IMR-90 (cell line): Measurements from ENCODE around the gene FRY. TPM values are rescaled to one million over a fixed set of nuclear protein-coding genes. Genes with fewer than 3 reads are reported as not detected.

Source experiments
- ATAC-seq: fragments of 200-7000 bp; cut with Tn5 transposase; 2 replicates; pipeline ENCODE4 v1.9.1; 2020; ENCODE audit warnings: low read depth, mild to moderate bottlenecking, moderate library complexity
- BruUV-seq: library from RNA; stranded (reverse); fragments of 400-500 nt; replicated peaks from 2 replicates; lab custom pipeline; 2021; lab: Mats Ljungman, UMichigan
- CTCF ChIA-PET: fragments of 300-600 bp; formaldehyde crosslinking; extraction: SDS; loops from one replicate; lab custom pipeline; 2021; ENCODE audit warnings: antibody characterized with exemption; lab: Yijun Ruan, JAX
- POLR2A ChIA-PET: fragments of 300-600 bp; sonication (Branson Sonifier 250); formaldehyde crosslinking; loops from one replicate; lab custom pipeline; 2022; ENCODE audit warnings: antibody characterized with exemption; ENCODE audit not compliant: unreplicated experiment; lab: Charles Lee
- DNase-seq: peaks from one replicate; pipeline ENCODE4 v3.0.0; 2013
- H2AFZ ChIP-seq: replicated peaks from 2 replicates; pipeline ENCODE3; 2013; ENCODE audit warnings: low read length, mild to moderate bottlenecking; ENCODE audit not compliant: poor library complexity
- H2AK5ac ChIP-seq: 2 replicates; pipeline ENCODE4 v1.6.1; 2013; ENCODE audit warnings: low read depth, low read length, inconsistent platforms
- H2AK9ac ChIP-seq: replicated peaks from 2 replicates; pipeline ENCODE3; 2013; ENCODE audit warnings: mild to moderate bottlenecking, low read depth, low read length, moderate library complexity; ENCODE audit not compliant: poor library complexity
- H2BK120ac ChIP-seq: 2 replicates; pipeline ENCODE4 v1.6.1; 2013; ENCODE audit warnings: low read depth, low read length, inconsistent platforms
- H2BK15ac ChIP-seq: 3 replicates; pipeline ENCODE4 v1.6.1; 2013; ENCODE audit warnings: low read depth, low read length, inconsistent platforms
- H2BK20ac ChIP-seq: 2 replicates; pipeline ENCODE4 v1.6.1; 2013; ENCODE audit warnings: low read depth, mild to moderate bottlenecking, inconsistent platforms, low read length, moderate library complexity
- H2BK5ac ChIP-seq: 2 replicates; pipeline ENCODE4 v1.6.1; 2013; ENCODE audit warnings: mild to moderate bottlenecking, low read depth, low read length, inconsistent platforms; ENCODE audit not compliant: poor library complexity, severe bottlenecking
- H3K14ac ChIP-seq: replicated peaks from 2 replicates; pipeline ENCODE4 v1.6.1; 2013; ENCODE audit warnings: low read depth, low read length, inconsistent platforms
- H3K18ac ChIP-seq: 2 replicates; pipeline ENCODE4 v1.6.1; 2013; ENCODE audit warnings: low read depth, low read length, control low read depth
- H3K23ac ChIP-seq: 2 replicates; pipeline ENCODE4 v1.6.1; 2013; ENCODE audit warnings: low read depth, low read length, inconsistent platforms
- H3K27ac ChIP-seq: 2 replicates; pipeline ENCODE4 v1.5.1; 2013; ENCODE audit warnings: mild to moderate bottlenecking, control low read depth, low read length; ENCODE audit not compliant: insufficient read depth
- H3K27me3 ChIP-seq: 2 replicates; pipeline ENCODE4 v1.6.1; 2013; ENCODE audit warnings: low read length; ENCODE audit not compliant: control insufficient read depth, insufficient read depth
- H3K36me3 ChIP-seq: 2 replicates; pipeline ENCODE4 v1.6.1; 2013; ENCODE audit warnings: low read length, mixed read lengths; ENCODE audit not compliant: control insufficient read depth, insufficient read depth
- H3K4ac ChIP-seq: 2 replicates; pipeline ENCODE4 v1.6.1; 2013; ENCODE audit warnings: low read depth, low read length, inconsistent platforms
- H3K4me1 ChIP-seq: 2 replicates; pipeline ENCODE4 v1.6.1; 2013; ENCODE audit warnings: low read length, mixed read lengths; ENCODE audit not compliant: control insufficient read depth, insufficient read depth
- H3K4me2 ChIP-seq: 2 replicates; pipeline ENCODE4 v1.6.1; 2013; ENCODE audit warnings: low read depth, mild to moderate bottlenecking, control low read depth, low read length, moderate library complexity
- H3K4me3 ChIP-seq: 2 replicates; pipeline ENCODE4 v1.5.1; 2013; ENCODE audit warnings: low read depth, mild to moderate bottlenecking, control low read depth, low read length, moderate library complexity; ENCODE audit not compliant: insufficient read depth
- H3K56ac ChIP-seq: 2 replicates; pipeline ENCODE4 v1.6.1; 2013; ENCODE audit warnings: low read length, inconsistent platforms; ENCODE audit not compliant: insufficient read depth; ENCODE audit errors: extremely low read depth
- H3K79me1 ChIP-seq, 2 experiments: 2 replicates each; pipeline ENCODE4 v1.6.1; 2013; ENCODE audit warnings: low read length in 2 of 2, inconsistent platforms in 1 of 2, low read depth in 1 of 2
- H3K9ac ChIP-seq: 2 replicates; pipeline ENCODE4 v1.6.1; 2013; ENCODE audit warnings: low read depth, low read length, control low read depth
- H3K9me1 ChIP-seq: 2 replicates; pipeline ENCODE4 v1.6.1; 2013; ENCODE audit warnings: low read length, inconsistent platforms; ENCODE audit not compliant: insufficient read depth
- H3K9me3 ChIP-seq: 2 replicates; pipeline ENCODE4 v1.6.1; 2013; ENCODE audit warnings: low read length; ENCODE audit not compliant: control insufficient read depth, insufficient read depth
- H4K20me1 ChIP-seq: 2 replicates; pipeline ENCODE4 v1.6.1; 2013; ENCODE audit warnings: low read length, inconsistent platforms; ENCODE audit not compliant: insufficient read depth
- H4K5ac ChIP-seq: 2 replicates; pipeline ENCODE4 v1.6.1; 2013; ENCODE audit warnings: mild to moderate bottlenecking, low read depth, low read length, control low read depth
- H4K8ac ChIP-seq, 2 experiments: 2 replicates each; pipeline ENCODE4 v1.6.1; 2013; ENCODE audit warnings: low read depth in 2 of 2, low read length in 2 of 2, control low read depth in 1 of 2, inconsistent platforms in 1 of 2
- H4K91ac ChIP-seq: 2 replicates; pipeline ENCODE4 v1.6.1; 2013; ENCODE audit warnings: low read depth, low read length, inconsistent platforms; ENCODE audit not compliant: insufficient read depth
- BHLHE40 ChIP-seq: fragments of 150-350 bp; IDR thresholded peaks from 2 replicates; pipeline ENCODE4 v1.6.1; 2016; ENCODE audit warnings: mild to moderate bottlenecking, low read depth, low read length
- CEBPB ChIP-seq: IDR thresholded peaks from 2 replicates; pipeline ENCODE4 v1.6.1; 2012; ENCODE audit warnings: low read depth, low read length, improper control_type of control experiment
- CHD1 ChIP-seq: IDR thresholded peaks from 2 replicates; pipeline ENCODE4 v1.6.1; 2012; ENCODE audit warnings: low read depth, low read length, improper control_type of control experiment
- CTCF ChIP-seq: conservative IDR thresholded peaks from 2 replicates; pipeline ENCODE4 v1.5.1; 2012; ENCODE audit warnings: mild to moderate bottlenecking, low read depth, low read length, improper control_type of control experiment
- MAFK ChIP-seq: IDR thresholded peaks from 2 replicates; pipeline ENCODE4 v1.6.1; 2012; ENCODE audit warnings: low read depth, low read length, improper control_type of control experiment
- MAZ ChIP-seq: IDR thresholded peaks from 2 replicates; pipeline ENCODE4 v1.6.1; 2012; ENCODE audit warnings: low read depth, mild to moderate bottlenecking, low read length, improper control_type of control experiment, moderate library complexity, borderline replicate concordance
- MXI1 ChIP-seq: IDR thresholded peaks from 2 replicates; pipeline ENCODE4 v1.6.1; 2012; ENCODE audit warnings: low read depth, mild to moderate bottlenecking, low read length, moderate library complexity, borderline replicate concordance
- NFE2L2 ChIP-seq: fragments of 150-350 bp; IDR thresholded peaks from 2 replicates; pipeline ENCODE4 v1.6.1; 2016; ENCODE audit warnings: low read depth, mild to moderate bottlenecking, low read length
- POLR2A ChIP-seq: IDR thresholded peaks from 2 replicates; pipeline ENCODE4 v1.6.1; 2012; ENCODE audit warnings: mild to moderate bottlenecking, low read depth, low read length
- RAD21 ChIP-seq: IDR thresholded peaks from 2 replicates; pipeline ENCODE4 v1.6.1; 2012; ENCODE audit warnings: low read length, improper control_type of control experiment
- RCOR1 ChIP-seq: IDR thresholded peaks from 2 replicates; pipeline ENCODE4 v1.6.1; 2012; ENCODE audit warnings: mild to moderate bottlenecking, low read length, improper control_type of control experiment; ENCODE audit not compliant: insufficient replicate concordance
- RFX5 ChIP-seq: IDR thresholded peaks from 2 replicates; pipeline ENCODE4 v1.8.0; 2012; ENCODE audit warnings: low read depth, mild to moderate bottlenecking, low read length, moderate library complexity
- SMC3 ChIP-seq: fragments of 150-350 bp; IDR thresholded peaks from 2 replicates; pipeline ENCODE4 v1.6.1; 2016; ENCODE audit warnings: low read depth, mild to moderate bottlenecking, antibody characterized with exemption, low read length, moderate library complexity
- WGBS, 2 experiments: methylation state at CpG; one replicate each; pipeline versions ENCODE4 v1.1.5 to v1.1.7; 2013; ENCODE audit warnings: missing lambda C conversion rate in 2 of 2; ENCODE audit not compliant: insufficient read length in 1 of 2; ENCODE audit errors: extremely low coverage in 2 of 2; 5-methylcytosine and 5-hydroxymethylcytosine counted together
- dilution Hi-C: fragments of 300-500 bp; cut with HindIII; formaldehyde crosslinking; loops from one replicate; pipeline ENCODE4 v1.14.3; 2018; ENCODE audit warnings: low sequenced_read_pairs; ENCODE audit not compliant: unreplicated experiment
- in situ Hi-C: fragments of 300-500 bp; cut with MboI; formaldehyde crosslinking; loops from 3 replicates; pipeline ENCODE4 v1.14.3; 2019; ENCODE audit warnings: low sequenced_read_pairs, inconsistent platforms, mixed read lengths
- intact Hi-C: fragments of 100-400 bp; cut with micrococcal nuclease; formaldehyde crosslinking; loops from 2 replicates; pipeline ENCODE4 v1.10.0; 2022
- polyA plus RNA-seq, 3 experiments: library from polyadenylated mRNA; depleted of rRNA; stranded (reverse); fragments of >200 nt; gene quantifications; 2 replicates each; pipeline ENCODE4 v1.2.3, GENCODE V29; 2012; ENCODE audit warnings: low replicate concordance in 1 of 3
- total RNA-seq: library from RNA; depleted of rRNA; stranded (reverse); fragments of >200 nt; gene quantifications from 2 replicates; pipeline ENCODE4 v1.2.3, GENCODE V29; 2012
- TF ChIP-seq, protein P1 (sequence below): fragments of 150-350 bp; IDR thresholded peaks from 2 replicates; pipeline ENCODE4 v1.6.1; 2017; ENCODE audit warnings: mild to moderate bottlenecking, antibody characterized with exemption, low read length, low read depth
- TF ChIP-seq, protein P2 (sequence below): fragments of 150-350 bp; IDR thresholded peaks from 2 replicates; pipeline ENCODE4 v1.6.1; 2016; ENCODE audit warnings: low read depth, mild to moderate bottlenecking, low read length, moderate library complexity, borderline replicate concordance

The FRY gene
- total and polyA plus RNA-seq, 2 of the 4 experiments (the other 2 are of a cell fraction) = 3.0 to 4.8 TPM

- ATAC-seq = no peak
- no peak overlapping the region for H3K27ac ChIP-seq
Observed at GRCh38 chr13:32041429-32041828, 9.9 kb downstream of the FRY start.

More at GRCh38 chr13:32041429-32041828, 9.9 kb downstream of the FRY start:
- H3K14ac ChIP-seq = no peak overlapping the region
- no peak overlapping the region for H2BK20ac ChIP-seq
- H4K5ac ChIP-seq = no peak overlapping the region
- intact Hi-C loops (no loop called here), dilution Hi-C loops (no loop called here), in situ Hi-C loops (no loop called here)
- CTCF ChIA-PET = no interaction called here
- no peaks in the 10 kb centered on the region for H3K9me3 ChIP-seq
- H2BK120ac ChIP-seq = no peak overlapping the region; the same call in 1 of the 2 replicates
- H3K79me1 ChIP-seq = peaks cover 0 to 14% of the 10 kb centered on the region in 2 experiments; a peak in 2 of 4 replicates
- H3K4me3 ChIP-seq = no peak overlapping the region
- no peaks in the 10 kb centered on the region for H3K27me3 ChIP-seq
- TF ChIP-seq NFE2L2 (no peak), RFX5 (no peak), RAD21 (no peak), RCOR1 (no peak), MAFK (no peak), SMC3 (no peak), CHD1 (no peak), POLR2A (no peak), CTCF (no peak), BHLHE40 (no peak), CEBPB (no peak), MAZ (no peak), MXI1 (no peak)
- TF ChIP-seq, protein P1, sequence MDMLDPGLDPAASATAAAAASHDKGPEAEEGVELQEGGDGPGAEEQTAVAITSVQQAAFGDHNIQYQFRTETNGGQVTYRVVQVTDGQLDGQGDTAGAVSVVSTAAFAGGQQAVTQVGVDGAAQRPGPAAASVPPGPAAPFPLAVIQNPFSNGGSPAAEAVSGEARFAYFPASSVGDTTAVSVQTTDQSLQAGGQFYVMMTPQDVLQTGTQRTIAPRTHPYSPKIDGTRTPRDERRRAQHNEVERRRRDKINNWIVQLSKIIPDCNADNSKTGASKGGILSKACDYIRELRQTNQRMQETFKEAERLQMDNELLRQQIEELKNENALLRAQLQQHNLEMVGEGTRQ = no peak
- TF ChIP-seq, protein P2, sequence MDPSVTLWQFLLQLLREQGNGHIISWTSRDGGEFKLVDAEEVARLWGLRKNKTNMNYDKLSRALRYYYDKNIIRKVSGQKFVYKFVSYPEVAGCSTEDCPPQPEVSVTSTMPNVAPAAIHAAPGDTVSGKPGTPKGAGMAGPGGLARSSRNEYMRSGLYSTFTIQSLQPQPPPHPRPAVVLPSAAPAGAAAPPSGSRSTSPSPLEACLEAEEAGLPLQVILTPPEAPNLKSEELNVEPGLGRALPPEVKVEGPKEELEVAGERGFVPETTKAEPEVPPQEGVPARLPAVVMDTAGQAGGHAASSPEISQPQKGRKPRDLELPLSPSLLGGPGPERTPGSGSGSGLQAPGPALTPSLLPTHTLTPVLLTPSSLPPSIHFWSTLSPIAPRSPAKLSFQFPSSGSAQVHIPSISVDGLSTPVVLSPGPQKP = no peak
- H2AK9ac ChIP-seq = no peak overlapping the region
- H3K36me3 ChIP-seq = no peaks in the 10 kb centered on the region
- no peak overlapping the region for H2BK5ac ChIP-seq
- no peak overlapping the region for H3K9ac ChIP-seq
- H3K4me2 ChIP-seq = no peak overlapping the region
- no peaks in the 10 kb centered on the region for H4K20me1 ChIP-seq
- H4K8ac ChIP-seq = no peak overlapping the region
- H4K91ac ChIP-seq = peak overlapping the region; percentile 39; the same call in 1 of the 2 replicates
- no peak overlapping the region for H2AFZ ChIP-seq
- BruUV-seq = no TSS peak
- POLR2A ChIA-PET = no interaction called here
- DNase-seq = no peak
- no peak overlapping the region for H2BK15ac ChIP-seq
- H3K18ac ChIP-seq = no peak overlapping the region
- H3K4ac ChIP-seq = no peak overlapping the region
- WGBS, 2 experiments = no CpG with 5 or more reads among the region's 5 CpGs
- H3K9me1 ChIP-seq = peaks cover 5% of the 10 kb centered on the region; the same call in 1 of the 2 replicates
- peaks cover 15% of the 10 kb centered on the region for H3K4me1 ChIP-seq
- no peak overlapping the region for H3K56ac ChIP-seq
- 0 out of 2 replicates have a peak overlapping the region, but pooled peaks have one; percentile 13 for H2AK5ac ChIP-seq
- no peak overlapping the region for H3K23ac ChIP-seq
